WTC11 (cell line): ENCODE measurements around the gene SKI.

Experiments
- ARID4B ChIP-seq: sonication (generic); formaldehyde crosslinking; IDR thresholded peaks from 2 replicates; pipeline ENCODE4 v1.8.0; 2023; ENCODE audit warnings: missing genetic modification reagents, mild to moderate bottlenecking, borderline replicate concordance
- ATF6 ChIP-seq: sonication (generic); formaldehyde crosslinking; IDR thresholded peaks from 2 replicates; pipeline ENCODE4 v1.8.1; 2023; ENCODE audit warnings: mild to moderate bottlenecking, missing genetic modification reagents
- CBFB ChIP-seq: sonication (generic); formaldehyde crosslinking; IDR thresholded peaks from 2 replicates; pipeline ENCODE4 v1.8.1; 2022; ENCODE audit warnings: mild to moderate bottlenecking, low read depth, missing genetic modification reagents
- CTCF ChIP-seq: fragments of 200-600 bp; IDR thresholded peaks from 2 replicates; pipeline ENCODE4 v1.8.0; 2022; ENCODE audit warnings: antibody characterized with exemption
- FOXP1 ChIP-seq: sonication (generic); formaldehyde crosslinking; IDR thresholded peaks from 2 replicates; pipeline ENCODE4 v1.8.0; 2022; ENCODE audit warnings: missing genetic modification reagents, mild to moderate bottlenecking, moderate library complexity, borderline replicate concordance
- FOXP4 ChIP-seq: sonication (generic); formaldehyde crosslinking; IDR thresholded peaks from 2 replicates; pipeline ENCODE4 v1.8.0; 2022; ENCODE audit warnings: mild to moderate bottlenecking, missing genetic modification reagents
- GABPB1 ChIP-seq: sonication (generic); formaldehyde crosslinking; IDR thresholded peaks from 2 replicates; pipeline ENCODE4 v1.8.1; 2023; ENCODE audit warnings: mild to moderate bottlenecking, missing genetic modification reagents
- MAX ChIP-seq: sonication (generic); formaldehyde crosslinking; IDR thresholded peaks from 2 replicates; pipeline ENCODE4 v1.8.0; 2022; ENCODE audit warnings: mild to moderate bottlenecking, missing genetic modification reagents
- MLX ChIP-seq: sonication (generic); formaldehyde crosslinking; IDR thresholded peaks from 2 replicates; pipeline ENCODE4 v1.8.1; 2023; ENCODE audit warnings: mild to moderate bottlenecking, missing genetic modification reagents, moderate library complexity
- MXD4 ChIP-seq: fragments of 250-450 bp; sonication (Bioruptor Pico); IDR thresholded peaks from 2 replicates; pipeline ENCODE4 v1.8.0; 2021; ENCODE audit warnings: mild to moderate bottlenecking, moderate library complexity, borderline replicate concordance
- NR2C2 ChIP-seq: sonication (generic); formaldehyde crosslinking; IDR thresholded peaks from 2 replicates; pipeline ENCODE4 v1.8.0; 2022; ENCODE audit warnings: mild to moderate bottlenecking, missing genetic modification reagents
- USF2 ChIP-seq: sonication (generic); formaldehyde crosslinking; IDR thresholded peaks from 2 replicates; pipeline ENCODE4 v1.8.1; 2023; ENCODE audit warnings: mild to moderate bottlenecking, missing genetic modification reagents, moderate library complexity
- ZNF263 ChIP-seq: sonication (generic); formaldehyde crosslinking; IDR thresholded peaks from 2 replicates; pipeline ENCODE4 v1.8.1; 2022; ENCODE audit warnings: low read depth, mild to moderate bottlenecking, moderate library complexity, missing genetic modification reagents

- TF ChIP-seq FOXP4 (CRISPR knock-in tag) (no peak), CTCF (no peak), CBFB (CRISPR knock-in tag) (no peak), MAX (CRISPR knock-in tag) (no peak), USF2 (CRISPR knock-in tag) (no peak), ATF6 (no peak), NR2C2 (CRISPR knock-in tag) (no peak), ARID4B (CRISPR knock-in tag) (no peak), GABPB1 (CRISPR knock-in tag) (no peak), FOXP1 (CRISPR knock-in tag) (no peak), ZNF263 (CRISPR knock-in tag) (no peak), MXD4 (CRISPR knock-in tag) (no peak), MLX (CRISPR knock-in tag) (no peak)
Observed at GRCh38 chr1:2320006-2320405, 91.9 kb downstream of the SKI start.
